Prostate gland (tissue), 2 donors: Measurements from ENCODE around the gene UTP20. TPM values are rescaled to one million over a fixed set of nuclear protein-coding genes. Genes with fewer than 3 reads are reported as not detected.

Experiments
- DNase-seq: peaks from one replicate; pipeline ENCODE4 v3.0.0-alpha.2; 2019; ENCODE audit warnings: low spot score
- H3K27ac ChIP-seq, 2 donors: fragments of 200-600 bp; sonication (generic); 2 replicates each; pipeline ENCODE4 v1.5.1; 2017 to 2019
- H3K27me3 ChIP-seq: fragments of 200-600 bp; sonication (generic); replicated peaks from 2 replicates; pipeline ENCODE4 v1.5.1; 2019; ENCODE audit not compliant: insufficient read depth
- H3K36me3 ChIP-seq, 2 donors: fragments of 200-600 bp; sonication (generic); 1 replicate in 1 of 2; 2 replicates in 1 of 2; pipeline versions ENCODE4 v1.5.1 to v1.8.1; 2017 to 2019
- H3K4me1 ChIP-seq: fragments of 200-600 bp; sonication (generic); replicated peaks from 2 replicates; pipeline ENCODE4 v1.5.1; 2019
- H3K4me3 ChIP-seq, 2 donors: fragments of 200-600 bp; sonication (generic); 2 replicates each; pipeline ENCODE4 v1.5.1; 2017 to 2019
- H3K9me3 ChIP-seq: fragments of 200-600 bp; sonication (generic); 2 replicates; pipeline ENCODE4 v1.5.1; 2017
- POLR2A ChIP-seq: fragments of 450-650 bp; IDR thresholded peaks from one replicate; pipeline ENCODE4 v1.6.1; 2016; ENCODE audit warnings: antibody characterized with exemption, mild to moderate bottlenecking
- POLR2AphosphoS5 ChIP-seq: sonication (generic); formaldehyde crosslinking; IDR thresholded peaks from one replicate; pipeline ENCODE4 v1.6.1; 2017; ENCODE audit warnings: antibody characterized with exemption
- WGBS: methylation state at CpG from one replicate; pipeline ENCODE4 v1.1.5; 2018; 5-methylcytosine and 5-hydroxymethylcytosine counted together
- intact Hi-C: fragments of 100-400 bp; cut with DNase I; formaldehyde crosslinking; loops from one replicate; pipeline ENCODE4 v1.14.2; 2022
- small RNA-seq, 2 donors: library from RNA; depleted of rRNA; stranded (forward); fragments of <200 nt; gene quantifications; one replicate each; pipeline ENCODE3, GENCODE V24; 2016
- total RNA-seq, 2 donors: library from RNA; depleted of rRNA; stranded (reverse); fragments of >200 nt; gene quantifications; one replicate each; pipeline ENCODE4 v1.1.0, GENCODE V29; 2016
- TF ChIP-seq, protein P1 (sequence below), 4 experiments: fragments of 200-600 bp in 2 of 4; fragments of 450-650 bp in 2 of 4; sonication (generic) in 2 of 4; IDR thresholded peaks; 1 replicate in 3 of 4; 2 replicates in 1 of 4; pipeline ENCODE4 v1.5.1; 2016 to 2019; ENCODE audit warnings: antibody characterized with exemption in 4 of 4, mild to moderate bottlenecking in 2 of 4, moderate library complexity in 2 of 4

UTP20 gene
- total RNA-seq, 2 donors from 2014 or later: 13.6 to 26.6 TPM

DNA sequence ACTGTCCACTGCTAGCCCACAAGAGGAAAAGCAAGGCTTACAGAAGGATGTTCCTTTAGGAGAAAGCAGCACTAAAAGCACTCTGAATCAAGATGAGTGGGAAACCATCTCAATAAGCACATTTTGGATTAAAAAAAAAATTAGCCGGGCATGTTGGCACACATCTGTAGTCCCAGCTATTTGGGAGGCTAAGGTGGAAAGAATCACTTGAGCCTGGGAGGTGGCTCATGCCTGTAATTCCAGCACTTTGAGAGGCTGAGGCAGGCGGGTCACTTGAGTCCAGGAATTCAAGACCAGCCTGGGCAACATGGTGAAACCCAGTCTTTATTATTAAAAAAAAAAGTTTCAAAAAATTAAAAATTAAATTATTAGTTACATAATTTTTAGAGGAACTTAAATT, 144.7 kb downstream of the UTP20 start:
- TF ChIP-seq, protein P1, sequence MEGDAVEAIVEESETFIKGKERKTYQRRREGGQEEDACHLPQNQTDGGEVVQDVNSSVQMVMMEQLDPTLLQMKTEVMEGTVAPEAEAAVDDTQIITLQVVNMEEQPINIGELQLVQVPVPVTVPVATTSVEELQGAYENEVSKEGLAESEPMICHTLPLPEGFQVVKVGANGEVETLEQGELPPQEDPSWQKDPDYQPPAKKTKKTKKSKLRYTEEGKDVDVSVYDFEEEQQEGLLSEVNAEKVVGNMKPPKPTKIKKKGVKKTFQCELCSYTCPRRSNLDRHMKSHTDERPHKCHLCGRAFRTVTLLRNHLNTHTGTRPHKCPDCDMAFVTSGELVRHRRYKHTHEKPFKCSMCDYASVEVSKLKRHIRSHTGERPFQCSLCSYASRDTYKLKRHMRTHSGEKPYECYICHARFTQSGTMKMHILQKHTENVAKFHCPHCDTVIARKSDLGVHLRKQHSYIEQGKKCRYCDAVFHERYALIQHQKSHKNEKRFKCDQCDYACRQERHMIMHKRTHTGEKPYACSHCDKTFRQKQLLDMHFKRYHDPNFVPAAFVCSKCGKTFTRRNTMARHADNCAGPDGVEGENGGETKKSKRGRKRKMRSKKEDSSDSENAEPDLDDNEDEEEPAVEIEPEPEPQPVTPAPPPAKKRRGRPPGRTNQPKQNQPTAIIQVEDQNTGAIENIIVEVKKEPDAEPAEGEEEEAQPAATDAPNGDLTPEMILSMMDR (IDR thresholded peaks at IDR 0.05): no peak
- TF ChIP-seq POLR2A: no peak
- TF ChIP-seq POLR2AphosphoS5: no peak
- intact Hi-C loops: no loop called here
- 58% methylated on average over 2 of the region's 2 CpGs for WGBS

DNA sequence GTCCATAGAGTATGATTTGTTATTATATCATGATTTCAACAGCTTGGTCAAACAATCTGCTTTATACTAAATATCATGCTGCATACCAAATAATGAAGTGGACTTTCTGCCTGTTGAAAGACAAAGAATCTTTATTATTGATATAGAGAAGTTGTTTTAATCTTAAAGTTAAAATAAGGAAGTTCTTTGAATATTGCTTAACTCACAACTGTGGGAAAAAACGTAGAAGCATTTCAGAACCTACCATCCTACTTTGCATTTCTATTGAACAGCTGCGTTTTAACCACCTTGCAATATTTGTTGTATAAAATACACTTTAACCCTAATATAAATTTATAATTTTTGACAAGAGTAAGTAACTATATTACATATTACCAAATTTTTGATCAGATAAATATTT, 150.6 kb downstream of the UTP20 start:
- Histone ChIP-seq H3K9me3 (no peaks in the 10 kb centered on the region), H3K36me3 (no peaks in the 10 kb centered on the region), H3K4me1 (no peaks in the 10 kb centered on the region), H3K4me3 (no peak overlapping the region), H3K27ac (no peak overlapping the region), H3K27me3 (no peaks in the 10 kb centered on the region)
- DNase-seq: no peak
- WGBS: 67% methylated on average over 2 of the region's 2 CpGs
- intact Hi-C loops: no loop called here
- TF ChIP-seq POLR2A (no peak), POLR2AphosphoS5 (no peak)
- TF ChIP-seq, protein P1 (IDR thresholded peaks at IDR 0.05): no peak

More for the DNA sequence above, 144.7 kb downstream of the UTP20 start:
- no peaks in the 10 kb centered on the region for H3K4me1 ChIP-seq
- no peaks in the 10 kb centered on the region for H3K9me3 ChIP-seq
- no peaks in the 10 kb centered on the region for H3K36me3 ChIP-seq
- no peaks in the 10 kb centered on the region for H3K27me3 ChIP-seq
- H3K4me3 ChIP-seq: no peak overlapping the region
- DNase-seq: no peak
- H3K27ac ChIP-seq: no peak overlapping the region

DNA sequence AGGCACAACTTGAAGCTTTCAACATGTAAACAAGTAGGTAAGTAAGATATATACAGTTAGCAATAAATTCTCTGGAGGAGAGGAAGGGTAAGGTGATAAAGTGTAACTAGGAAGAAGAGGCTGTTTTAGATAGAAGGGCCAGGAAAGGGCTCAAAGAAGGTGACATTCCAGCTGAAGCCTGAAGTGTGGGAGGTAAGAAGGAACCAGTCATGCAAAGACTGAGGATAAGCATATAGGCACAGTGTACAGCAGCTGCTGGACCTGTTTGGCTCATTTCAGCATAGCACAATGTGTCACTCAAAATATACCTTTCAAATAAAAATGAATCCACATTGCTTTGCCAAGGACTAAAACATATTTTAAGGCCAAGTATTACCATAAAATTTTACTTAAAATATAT, 156.2 kb downstream of the UTP20 start:
- intact Hi-C loops: no loop called here
- Histone ChIP-seq H3K36me3 (no peaks in the 10 kb centered on the region), H3K27ac (no peak overlapping the region), H3K27me3 (no peaks in the 10 kb centered on the region), H3K9me3 (no peaks in the 10 kb centered on the region), H3K4me3 (no peak overlapping the region), H3K4me1 (no peaks in the 10 kb centered on the region)
- no peak for DNase-seq
- no peak for TF ChIP-seq POLR2AphosphoS5
- no peak for TF ChIP-seq POLR2A
- TF ChIP-seq, protein P1 (IDR thresholded peaks at IDR 0.05): no peak

Small RNA genes lying within 50 kb of the gene (small RNA-seq; reads per million reads assigned to genes)
- gene RNU6-1068P: 0 reads per million in 2 donors
- gene RPS27P23: 0 reads per million in 2 donors

Other genes starting within 250 kb of the UTP20 start
- gene SLC5A8, start 69.9 kb upstream of the UTP20 start, total RNA-seq: 1 to 10 TPM in 1 of 2 donors, under 1 TPM in 1; 0.51 to 5.6 TPM
- 10 to 100 TPM; 50.2 to 95.0 TPM for gene ARL1, start 127.7 kb downstream of the UTP20 start, total RNA-seq
- gene SPIC, start 195.2 kb downstream of the UTP20 start, total RNA-seq: not detected